DND-41 (cell line): ENCODE results near the gene PARVB.

ENCODE experiments used
- ATAC-seq: fragments of 200-7000 bp; cut with Tn5 transposase; 3 replicates; pipeline ENCODE4 v1.9.1; 2021; ENCODE audit warnings: low read depth; ENCODE audit not compliant: insufficient read depth
- DNase-seq: peaks from one replicate; pipeline ENCODE4 v3.0.0-alpha.2; 2020
- H2AFZ ChIP-seq: 2 replicates; pipeline ENCODE4 v1.6.0; 2012; ENCODE audit warnings: low read depth, low read length
- H3K27ac ChIP-seq: 2 replicates; pipeline ENCODE4 v1.5.1; 2012; ENCODE audit warnings: low read length, inconsistent platforms
- H3K27me3 ChIP-seq: fragments of 200-600 bp; sonication (generic); 2 replicates; pipeline ENCODE4 v1.6.0; 2012; ENCODE audit warnings: low read length, mild to moderate bottlenecking, inconsistent platforms; ENCODE audit not compliant: insufficient read depth, poor library complexity
- H3K36me3 ChIP-seq: 2 replicates; pipeline ENCODE4 v1.5.1; 2012; ENCODE audit warnings: low read length, inconsistent platforms; ENCODE audit not compliant: insufficient read depth
- H3K4me1 ChIP-seq: 2 replicates; pipeline ENCODE4 v1.5.1; 2012; ENCODE audit warnings: mild to moderate bottlenecking, low read length; ENCODE audit not compliant: insufficient read depth
- H3K4me2 ChIP-seq: 2 replicates; pipeline ENCODE4 v1.6.0; 2012; ENCODE audit warnings: mild to moderate bottlenecking, moderate library complexity, low read length, inconsistent platforms; ENCODE audit not compliant: insufficient read depth
- H3K4me3 ChIP-seq, 2 experiments: fragments of 200-600 bp in 1 of 2; shearing (Covaris generic) in 1 of 2; 2 replicates each; pipeline ENCODE4 v1.5.1; 2012 to 2016; ENCODE audit warnings: inconsistent platforms in 2 of 2, low read length in 2 of 2, mild to moderate bottlenecking in 2 of 2, low read depth in 1 of 2, moderate library complexity in 1 of 2
- H3K79me2 ChIP-seq: 2 replicates; pipeline ENCODE4 v1.6.0; 2012; ENCODE audit warnings: low read length, inconsistent platforms; ENCODE audit not compliant: insufficient read depth
- H3K9ac ChIP-seq: 2 replicates; pipeline ENCODE4 v1.6.0; 2012; ENCODE audit warnings: low read depth, mild to moderate bottlenecking, inconsistent platforms, low read length, moderate library complexity
- H3K9me3 ChIP-seq: 2 replicates; pipeline ENCODE4 v1.5.1; 2012; ENCODE audit warnings: low read length, moderate library complexity, mild to moderate bottlenecking, inconsistent platforms; ENCODE audit not compliant: insufficient read depth, severe bottlenecking
- H4K20me1 ChIP-seq: 2 replicates; pipeline ENCODE4 v1.6.0; 2012; ENCODE audit warnings: low read length; ENCODE audit not compliant: insufficient read depth
- CTCF ChIP-seq: IDR thresholded peaks from 2 replicates; pipeline ENCODE4 v1.5.1; 2012; ENCODE audit warnings: borderline replicate concordance, low read length, moderate library complexity, mild to moderate bottlenecking; ENCODE audit not compliant: poor library complexity, severe bottlenecking; ENCODE audit errors: extremely low read depth
- EZH2 ChIP-seq: IDR thresholded peaks from 3 replicates; pipeline ENCODE4 v1.6.1; 2012; ENCODE audit warnings: borderline replicate concordance, low read depth, mild to moderate bottlenecking, moderate library complexity, low read length, inconsistent platforms; ENCODE audit not compliant: severe bottlenecking

Gene PARVB

GRCh38 chr22:44211946-44212930, 188.1 kb downstream of the PARVB start:
- no peaks in the 10 kb centered on the region for H3K27me3 ChIP-seq
- H3K4me1 ChIP-seq, result no peaks in the 10 kb centered on the region
- no peaks in the 10 kb centered on the region for H4K20me1 ChIP-seq
- no peak overlapping the region for H3K4me2 ChIP-seq
- H3K9ac ChIP-seq, result no peak overlapping the region
- DNase-seq (no peak), ATAC-seq (no peak)
- peaks cover 5% of the 10 kb centered on the region for H3K9me3 ChIP-seq
- no peaks in the 10 kb centered on the region for H3K36me3 ChIP-seq
- H3K27ac ChIP-seq, result no peak overlapping the region
- TF ChIP-seq EZH2 (no peak), CTCF (no peak)
- no peak overlapping the region for H2AFZ ChIP-seq
- H3K4me3 ChIP-seq, result no peak overlapping the region
- H3K79me2 ChIP-seq, result no peaks in the 10 kb centered on the region

GRCh38 chr22:44212936-44213335, 188.8 kb downstream of the PARVB start:
- TF ChIP-seq EZH2, result no peak
- no peak for TF ChIP-seq CTCF
- no peak overlapping the region for H3K27ac ChIP-seq
- no peaks in the 10 kb centered on the region for H3K27me3 ChIP-seq
- H3K79me2 ChIP-seq, result no peaks in the 10 kb centered on the region
- no peak overlapping the region for H3K4me3 ChIP-seq
- ATAC-seq (no peak), DNase-seq (no peak)
- no peaks in the 10 kb centered on the region for H3K4me1 ChIP-seq
- no peaks in the 10 kb centered on the region for H4K20me1 ChIP-seq
- H3K36me3 ChIP-seq, result no peaks in the 10 kb centered on the region
- peaks cover 5% of the 10 kb centered on the region for H3K9me3 ChIP-seq
- no peak overlapping the region for H2AFZ ChIP-seq
- no peak overlapping the region for H3K4me2 ChIP-seq
- H3K9ac ChIP-seq, result no peak overlapping the region

GRCh38 chr22:44213489-44214043, 189.5 kb downstream of the PARVB start:
- H3K36me3 ChIP-seq, result no peaks in the 10 kb centered on the region
- H3K27ac ChIP-seq, result no peak overlapping the region
- no peak overlapping the region for H3K4me3 ChIP-seq
- TF ChIP-seq CTCF (no peak), EZH2 (no peak)
- H3K9ac ChIP-seq, result no peak overlapping the region
- no peak for ATAC-seq
- H3K27me3 ChIP-seq, result no peaks in the 10 kb centered on the region
- no peaks in the 10 kb centered on the region for H4K20me1 ChIP-seq
- no peak overlapping the region for H3K4me2 ChIP-seq
- peaks cover 5% of the 10 kb centered on the region for H3K9me3 ChIP-seq
- no peak for DNase-seq
- H3K4me1 ChIP-seq, result no peaks in the 10 kb centered on the region
- H2AFZ ChIP-seq, result no peak overlapping the region
- no peaks in the 10 kb centered on the region for H3K79me2 ChIP-seq
